Stomach (tissue), 4 donors: ENCODE results near the gene GLIPR2.
"Not testable (repeated sequence)": the region's sequence is repeated elsewhere in the genome, so short reads cannot be mapped to it uniquely, and the experiment has no call there.

ENCODE experiments used
- EP300 ChIP-seq: sonication (generic); formaldehyde crosslinking; IDR thresholded peaks from one replicate; pipeline ENCODE4 v1.6.1; 2017; ENCODE audit warnings: antibody characterized with exemption
- POLR2AphosphoS5 ChIP-seq, 3 donors: sonication (generic); formaldehyde crosslinking; IDR thresholded peaks; one replicate each; pipeline ENCODE4 v1.6.1; 2016; ENCODE audit warnings: antibody characterized with exemption in 3 of 3
- TF ChIP-seq, protein P1 (sequence below), 7 experiments: fragments of 450-650 bp in 4 of 7; fragments of 200-600 bp in 3 of 7; sonication (generic) in 3 of 7; IDR thresholded peaks; one replicate each; pipeline ENCODE4 v1.5.1; 2016 to 2019; ENCODE audit warnings: antibody characterized with exemption in 7 of 7, control low read depth in 2 of 7, mild to moderate bottlenecking in 1 of 7

GRCh38 chr9:36175209-36175608, 38.7 kb downstream of the GLIPR2 start:
- TF ChIP-seq, protein P1, sequence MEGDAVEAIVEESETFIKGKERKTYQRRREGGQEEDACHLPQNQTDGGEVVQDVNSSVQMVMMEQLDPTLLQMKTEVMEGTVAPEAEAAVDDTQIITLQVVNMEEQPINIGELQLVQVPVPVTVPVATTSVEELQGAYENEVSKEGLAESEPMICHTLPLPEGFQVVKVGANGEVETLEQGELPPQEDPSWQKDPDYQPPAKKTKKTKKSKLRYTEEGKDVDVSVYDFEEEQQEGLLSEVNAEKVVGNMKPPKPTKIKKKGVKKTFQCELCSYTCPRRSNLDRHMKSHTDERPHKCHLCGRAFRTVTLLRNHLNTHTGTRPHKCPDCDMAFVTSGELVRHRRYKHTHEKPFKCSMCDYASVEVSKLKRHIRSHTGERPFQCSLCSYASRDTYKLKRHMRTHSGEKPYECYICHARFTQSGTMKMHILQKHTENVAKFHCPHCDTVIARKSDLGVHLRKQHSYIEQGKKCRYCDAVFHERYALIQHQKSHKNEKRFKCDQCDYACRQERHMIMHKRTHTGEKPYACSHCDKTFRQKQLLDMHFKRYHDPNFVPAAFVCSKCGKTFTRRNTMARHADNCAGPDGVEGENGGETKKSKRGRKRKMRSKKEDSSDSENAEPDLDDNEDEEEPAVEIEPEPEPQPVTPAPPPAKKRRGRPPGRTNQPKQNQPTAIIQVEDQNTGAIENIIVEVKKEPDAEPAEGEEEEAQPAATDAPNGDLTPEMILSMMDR (IDR thresholded peaks at IDR 0.05) = not testable (repeated sequence)
- not testable (repeated sequence) for TF ChIP-seq POLR2AphosphoS5 (IDR thresholded peaks at IDR 0.05); EP300
